SK-N-SH (cell line): Measurements from ENCODE around the gene SEC23IP. TPM values are rescaled to one million over a fixed set of nuclear protein-coding genes. Genes with fewer than 3 reads are reported as not detected.

Source experiments
- CTCF ChIA-PET: fragments of 300-600, 350-600 bp; formaldehyde crosslinking; extraction: SDS; loops from one replicate; lab custom pipeline; 2021; lab: Yijun Ruan, JAX
- POLR2A ChIA-PET: fragments of 350-600 bp; sonication (Branson Sonifier 250); formaldehyde crosslinking; extraction: SDS; loops from one replicate; lab custom pipeline; 2020; ENCODE audit warnings: antibody characterized with exemption, inconsistent platforms; lab: Yijun Ruan, JAX
- DNase-seq: peaks from one replicate; pipeline ENCODE4 v3.0.0; 2012
- H2AFZ ChIP-seq: fragments of 200-600 bp; sonication (generic); 2 replicates; pipeline ENCODE4 v1.8.1; 2016; ENCODE audit warnings: antibody characterized with exemption, mild to moderate bottlenecking, low read depth
- H3F3A ChIP-seq: fragments of 200-600 bp; sonication (generic); replicated peaks from 2 replicates; pipeline ENCODE3; 2016; ENCODE audit warnings: antibody characterized with exemption, mild to moderate bottlenecking; ENCODE audit not compliant: insufficient read depth
- H3K27ac ChIP-seq, 2 experiments: fragments of 200-500 bp in 1 of 2; fragments of 200-600 bp in 1 of 2; sonication (Bioruptor generic) in 1 of 2; sonication (generic), shearing (Covaris generic) in 1 of 2; 2 replicates each; pipeline versions ENCODE4 v1.5.1 to v1.6.1; 2014 to 2016; ENCODE audit warnings: low read depth in 2 of 2, inconsistent platforms in 1 of 2, low read length in 1 of 2, mild to moderate bottlenecking in 1 of 2, mixed read lengths in 1 of 2
- H3K27me3 ChIP-seq: fragments of 200-600 bp; sonication (generic), shearing (Covaris generic); 2 replicates; pipeline ENCODE4 v1.6.1; 2016; ENCODE audit warnings: mixed run types; ENCODE audit not compliant: insufficient read depth
- H3K36me3 ChIP-seq, 2 experiments: fragments of 200-500 bp in 1 of 2; fragments of 200-600 bp in 1 of 2; sonication (Bioruptor generic) in 1 of 2; sonication (generic) in 1 of 2; replicated peaks in 1 of 2; 2 replicates each; pipeline versions ENCODE3 to v1.5.1; 2014 to 2016; ENCODE audit warnings: low read length in 1 of 2, mild to moderate bottlenecking in 1 of 2; ENCODE audit not compliant: insufficient read depth in 2 of 2, control insufficient read depth in 1 of 2
- H3K4me1 ChIP-seq, 2 experiments: fragments of 200-500 bp in 1 of 2; fragments of 200-600 bp in 1 of 2; sonication (Bioruptor generic) in 1 of 2; sonication (generic), shearing (Covaris generic) in 1 of 2; 2 replicates each; pipeline versions ENCODE4 v1.5.1 to v1.6.1; 2014 to 2016; ENCODE audit warnings: low read depth in 1 of 2, low read length in 1 of 2, mixed run types in 1 of 2; ENCODE audit not compliant: insufficient read depth in 2 of 2, control insufficient read depth in 1 of 2
- H3K4me2 ChIP-seq: fragments of 200-600 bp; sonication (generic), shearing (Covaris generic); 2 replicates; pipeline ENCODE4 v1.6.1; 2017; ENCODE audit warnings: mixed run types
- H3K4me3 ChIP-seq, 2 experiments: fragments of 200-500 bp in 1 of 2; fragments of 200-600 bp in 1 of 2; sonication (Bioruptor generic) in 1 of 2; sonication (generic), shearing (Covaris generic) in 1 of 2; 2 replicates each; pipeline versions ENCODE4 v1.5.1 to v1.8.1; 2014 to 2016; ENCODE audit warnings: low read depth in 2 of 2, inconsistent platforms in 1 of 2, low read length in 1 of 2, mild to moderate bottlenecking in 1 of 2, mixed read lengths in 1 of 2, moderate library complexity in 1 of 2
- H3K79me2 ChIP-seq: fragments of 200-600 bp; sonication (generic); 2 replicates; pipeline ENCODE4 v1.8.1; 2017; ENCODE audit warnings: mild to moderate bottlenecking; ENCODE audit not compliant: insufficient read depth
- H3K9ac ChIP-seq: fragments of 200-600 bp; sonication (generic); 2 replicates; pipeline ENCODE4 v1.6.1; 2017; ENCODE audit warnings: mixed run types
- H3K9me2 ChIP-seq: fragments of 200-600 bp; sonication (generic); 2 replicates; pipeline ENCODE4 v1.6.1; 2017; ENCODE audit warnings: mixed run types
- H3K9me3 ChIP-seq: fragments of 200-600 bp; sonication (generic); 2 replicates; pipeline ENCODE4 v1.6.1; 2017; ENCODE audit warnings: mixed run types, mild to moderate bottlenecking, moderate library complexity
- H4K20me1 ChIP-seq: fragments of 200-600 bp; sonication (generic); 2 replicates; pipeline ENCODE4 v1.6.1; 2017; ENCODE audit warnings: mild to moderate bottlenecking, mixed run types; ENCODE audit not compliant: insufficient read depth
- EP300 ChIP-seq, 2 experiments: IDR thresholded peaks; 2 replicates each; pipeline versions ENCODE4 v1.4.0 to v1.6.1; 2012; ENCODE audit warnings: borderline replicate concordance in 1 of 2, low read depth in 1 of 2, low read length in 1 of 2
- EZH2phosphoT487 ChIP-seq: fragments of 200-600 bp; sonication (generic); IDR thresholded peaks from 2 replicates; pipeline ENCODE4 v1.6.1; 2017; ENCODE audit warnings: low read depth, mixed run types, mild to moderate bottlenecking, antibody characterized with exemption, moderate library complexity, borderline replicate concordance
- FOXM1 ChIP-seq: IDR thresholded peaks from 2 replicates; pipeline ENCODE4 v1.4.0; 2012; ENCODE audit warnings: low read depth, mild to moderate bottlenecking
- GATA2 ChIP-seq: sonication (generic); formaldehyde crosslinking; IDR thresholded peaks from 2 replicates; pipeline ENCODE4 v1.5.0; 2020; ENCODE audit warnings: mild to moderate bottlenecking, missing genetic modification reagents
- IRF3 ChIP-seq: fragments of 150-350 bp; IDR thresholded peaks from 2 replicates; pipeline ENCODE4 v1.6.1; 2016; ENCODE audit warnings: mild to moderate bottlenecking, low read depth, low read length
- JUND ChIP-seq: IDR thresholded peaks from 2 replicates; pipeline ENCODE4 v1.4.0; 2012
- MEF2A ChIP-seq: IDR thresholded peaks from 2 replicates; pipeline ENCODE4 v1.4.0; 2012; ENCODE audit warnings: low read depth, borderline replicate concordance
- NFIC ChIP-seq: IDR thresholded peaks from 2 replicates; pipeline ENCODE4 v1.4.0; 2012; ENCODE audit warnings: borderline replicate concordance
- NRF1 ChIP-seq: IDR thresholded peaks from 2 replicates; pipeline ENCODE4 v1.6.1; 2012; ENCODE audit warnings: low read depth, mild to moderate bottlenecking, low read length
- PBX3 ChIP-seq: IDR thresholded peaks from 2 replicates; pipeline ENCODE4; 2012
- RAD21 ChIP-seq: IDR thresholded peaks from 2 replicates; pipeline ENCODE4 v1.6.1; 2012; ENCODE audit warnings: mild to moderate bottlenecking, low read length
- RCOR1 ChIP-seq: fragments of 150-350 bp; IDR thresholded peaks from 2 replicates; pipeline ENCODE4 v1.6.1; 2017; ENCODE audit warnings: antibody characterized with exemption, low read length
- REST ChIP-seq: IDR thresholded peaks from 2 replicates; pipeline ENCODE4 v1.6.1; 2012; ENCODE audit warnings: mild to moderate bottlenecking, low read depth, low read length, moderate library complexity
- RXRA ChIP-seq: IDR thresholded peaks from 2 replicates; pipeline ENCODE4 v1.4.0; 2012; ENCODE audit warnings: low read depth, mild to moderate bottlenecking, borderline replicate concordance
- TCF12 ChIP-seq: IDR thresholded peaks from 2 replicates; pipeline ENCODE4 v1.4.0; 2012
- TEAD4 ChIP-seq: IDR thresholded peaks from 2 replicates; pipeline ENCODE4 v1.4.0; 2012; ENCODE audit warnings: mild to moderate bottlenecking, borderline replicate concordance; ENCODE audit not compliant: insufficient read depth
- WGBS: methylation state at CpG from one replicate; pipeline ENCODE4 v1.1.6; 2017; ENCODE audit warnings: low lambda C conversion rate; 5-methylcytosine and 5-hydroxymethylcytosine counted together
- polyA plus RNA-seq, 3 experiments: library from polyadenylated mRNA; depleted of rRNA; stranded (reverse); fragments of >200 nt; gene quantifications; 2 replicates each; pipeline ENCODE4 v1.2.3, GENCODE V29; 2012
- TF ChIP-seq, protein P1 (sequence below): IDR thresholded peaks from 2 replicates; pipeline ENCODE4 v1.4.0; 2012; ENCODE audit warnings: low read depth, borderline replicate concordance

The SEC23IP gene
- polyA plus RNA-seq, 1 of the 3 experiments (the other 2 are of a cell fraction), result 23.8 TPM

DNA sequence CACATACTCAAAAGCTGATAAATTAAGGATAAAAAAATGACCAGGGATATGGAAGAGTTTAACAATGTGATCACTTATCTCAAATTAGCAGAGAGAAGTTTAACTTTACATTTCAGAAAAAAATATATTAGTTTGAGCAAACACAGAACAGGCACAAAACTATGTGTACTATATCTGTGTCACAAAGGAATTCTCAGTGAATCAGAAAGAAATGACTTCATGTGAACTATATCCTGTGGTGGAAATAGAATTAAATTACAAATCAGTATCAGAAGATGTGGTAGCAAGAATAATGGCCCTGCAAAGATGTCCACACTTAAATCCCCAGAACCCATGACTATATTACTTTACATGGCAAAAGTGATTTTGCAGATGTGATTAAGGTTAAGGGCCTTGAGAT, 70.3 kb downstream of the SEC23IP start (continued):
- TF ChIP-seq, protein P1, sequence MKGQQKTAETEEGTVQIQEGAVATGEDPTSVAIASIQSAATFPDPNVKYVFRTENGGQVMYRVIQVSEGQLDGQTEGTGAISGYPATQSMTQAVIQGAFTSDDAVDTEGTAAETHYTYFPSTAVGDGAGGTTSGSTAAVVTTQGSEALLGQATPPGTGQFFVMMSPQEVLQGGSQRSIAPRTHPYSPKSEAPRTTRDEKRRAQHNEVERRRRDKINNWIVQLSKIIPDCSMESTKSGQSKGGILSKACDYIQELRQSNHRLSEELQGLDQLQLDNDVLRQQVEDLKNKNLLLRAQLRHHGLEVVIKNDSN, result no peak
- TF ChIP-seq NRF1 (no peak), RXRA (no peak)

DNA sequence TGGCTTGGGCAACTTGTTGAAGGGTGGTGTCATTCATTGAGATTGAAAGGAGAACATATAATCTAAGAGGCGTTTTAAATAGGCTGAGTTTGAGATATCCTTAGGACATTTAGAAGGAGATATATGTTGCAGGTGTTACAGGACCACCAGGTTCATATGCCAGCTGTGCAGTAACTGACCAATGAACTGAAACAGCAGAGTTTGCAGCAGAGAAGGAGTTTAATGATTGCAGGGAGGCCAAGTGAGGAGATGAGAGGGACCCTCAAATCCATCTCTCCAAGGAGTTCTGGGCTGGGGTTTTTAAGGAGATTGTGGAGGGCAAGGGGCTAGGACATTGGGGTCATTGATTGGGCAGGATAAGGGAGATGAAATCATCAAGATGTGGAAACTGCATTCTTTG, 74.5 kb downstream of the SEC23IP start:
- Histone ChIP-seq H3K36me3 (no peaks in the 10 kb centered on the region), H3K4me2 (no peak overlapping the region), H3K9me2 (no peaks in the 10 kb centered on the region), H4K20me1 (no peaks in the 10 kb centered on the region), H3K9me3 (no peaks in the 10 kb centered on the region), H3K4me3 (no peak overlapping the region), H3K9ac (no peak overlapping the region), H3K27ac (no peak overlapping the region), H3F3A (no peaks in the 10 kb centered on the region), H3K27me3 (no peaks in the 10 kb centered on the region), H3K79me2 (no peaks in the 10 kb centered on the region), H2AFZ (no peak overlapping the region), H3K4me1 (peaks cover 0 to 5% of the 10 kb centered on the region in 2 experiments; a peak in 2 of 4 replicates)
- ChIA-PET CTCF (no interaction called here), POLR2A (no interaction called here)
- no peak for TF ChIP-seq GATA2 (CRISPR knock-in tag)
- TF ChIP-seq FOXM1, result no peak
- TF ChIP-seq EP300 (IDR thresholded peaks at IDR 0.05; ENCODE audit: borderline replicate concordance in 1 of 2, low read depth in 1 of 2, low read length in 1 of 2), result no peak
- no peak for TF ChIP-seq EZH2phosphoT487
- TF ChIP-seq JUND, result no peak
- TF ChIP-seq RCOR1, result no peak
- TF ChIP-seq TCF12, result no peak
- TF ChIP-seq NFIC, result no peak
- no peak for TF ChIP-seq IRF3
- no peak for TF ChIP-seq MEF2A
- no peak for TF ChIP-seq RAD21
- no peak for DNase-seq
- WGBS, result 7% methylated on average over 1 of the region's 1 CpG

GRCh38 chr10:119969609-119970008, 77.1 kb downstream of the SEC23IP start:
- H3K4me2 ChIP-seq, result no peak overlapping the region
- H2AFZ ChIP-seq, result no peak overlapping the region
- no peaks in the 10 kb centered on the region for H4K20me1 ChIP-seq
- H3K27me3 ChIP-seq, result no peaks in the 10 kb centered on the region
- no peak for DNase-seq
- H3K9ac ChIP-seq, result no peak overlapping the region
- no peak for TF ChIP-seq PBX3
- no peak for TF ChIP-seq REST
- no peak for TF ChIP-seq RAD21
- TF ChIP-seq RCOR1, result no peak
- TF ChIP-seq TEAD4, result no peak
- TF ChIP-seq JUND, result no peak
- no peaks in the 10 kb centered on the region for H3K79me2 ChIP-seq
- peaks cover 0 to 5% of the 10 kb centered on the region in 2 experiments; a peak in 2 of 4 replicates for H3K4me1 ChIP-seq
- ChIA-PET CTCF (interaction anchor here (0.8 to 1.2 kb wide), 2 partner anchors 17 to 37 kb away, joined by 3 read pairs; no protein-coding TSS in a partner anchor), POLR2A (no interaction called here)
- peak overlapping the region in 1 of 2 experiments; percentile 86; a peak in 1 of 4 replicates for H3K27ac ChIP-seq
- no peaks in the 10 kb centered on the region for H3K9me2 ChIP-seq
- H3K9me3 ChIP-seq, result no peaks in the 10 kb centered on the region
- no peaks in the 10 kb centered on the region for H3K36me3 ChIP-seq
- no peaks in the 10 kb centered on the region for H3F3A ChIP-seq
- H3K4me3 ChIP-seq, result no peak overlapping the region
- 0% methylated on average over 1 of the region's 1 CpG for WGBS
